ENCODE measurements around the gene SPOCK3. TPM values are rescaled to one million over a fixed set of nuclear protein-coding genes. Genes with fewer than 3 reads are reported as not detected.
"Not testable (repeated sequence)": the region's sequence is repeated elsewhere in the genome, so short reads cannot be mapped to it uniquely, and the experiment has no call there.

SPOCK3 gene
- total RNA-seq, 2 donors from 2014 or later, result not detected

DNA sequence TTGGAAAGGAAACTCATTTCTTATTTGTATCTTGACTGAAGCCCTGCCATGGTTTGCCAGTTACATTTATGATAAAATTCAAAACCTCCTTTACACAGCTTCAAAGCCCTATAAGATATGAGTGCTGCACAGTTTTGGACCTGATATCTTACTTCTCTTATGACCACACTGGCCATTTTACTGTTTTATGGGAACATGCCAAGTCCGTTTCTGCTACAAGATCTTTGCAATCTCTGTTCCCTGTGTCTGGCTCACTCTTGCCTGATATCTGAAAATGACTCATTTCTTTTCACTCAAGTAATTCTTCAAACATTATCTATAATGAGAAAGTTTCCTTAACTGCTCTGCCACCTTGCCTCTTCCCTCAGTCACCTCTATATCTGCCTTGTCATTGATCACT, 247.3 kb downstream of the SPOCK3 start:
- DNase-seq (ENCODE audit: low spot score), result no peak
- intact Hi-C loops (cut with DNase I), result no loop called here

DNA sequence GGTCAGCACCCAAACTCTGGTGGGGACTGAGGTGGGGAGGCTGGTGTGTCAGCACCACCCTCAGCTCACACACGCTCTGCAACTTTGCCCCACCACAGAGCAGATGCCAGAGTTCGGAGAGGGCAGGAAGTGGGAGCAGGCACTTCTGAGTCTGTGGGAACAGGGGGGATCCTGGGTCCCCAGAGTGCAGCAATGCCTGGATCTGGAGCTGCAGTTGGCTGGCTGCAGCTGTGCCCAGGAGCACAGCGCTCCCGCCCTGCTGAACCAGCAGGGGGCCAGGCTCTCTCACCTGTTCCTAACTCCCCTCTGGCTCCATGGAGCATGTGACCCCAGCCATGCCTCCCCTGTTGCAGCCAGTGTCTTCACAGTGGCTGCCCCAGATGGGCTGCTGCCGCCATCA, 252.4 kb downstream of the SPOCK3 start:
- DNase-seq (ENCODE audit: low spot score), result no peak
- intact Hi-C loops (cut with DNase I), result no loop called here

DNA sequence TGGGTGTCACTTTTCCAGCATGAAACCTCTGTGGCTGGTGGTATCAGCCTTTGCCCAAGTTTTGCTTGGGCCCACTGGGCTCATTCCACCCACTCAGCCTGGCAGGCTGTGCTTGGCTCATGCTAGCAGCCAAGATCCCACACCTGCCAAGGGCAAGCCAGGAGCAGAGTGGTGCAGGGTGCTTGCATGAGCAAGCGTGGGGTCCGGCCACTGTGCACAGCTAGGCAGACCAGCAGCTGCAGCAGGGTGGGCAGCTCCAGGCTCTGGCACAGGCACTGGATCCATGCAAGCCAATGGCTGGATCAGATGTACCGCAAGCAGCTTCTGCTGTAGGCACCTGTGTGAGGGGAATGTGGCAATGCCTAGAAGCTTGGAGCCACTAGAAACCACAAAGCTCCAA, 253.9 kb downstream of the SPOCK3 start:
- intact Hi-C loops (cut with DNase I), result no loop called here
- DNase-seq (ENCODE audit: low spot score), result no peak

DNA sequence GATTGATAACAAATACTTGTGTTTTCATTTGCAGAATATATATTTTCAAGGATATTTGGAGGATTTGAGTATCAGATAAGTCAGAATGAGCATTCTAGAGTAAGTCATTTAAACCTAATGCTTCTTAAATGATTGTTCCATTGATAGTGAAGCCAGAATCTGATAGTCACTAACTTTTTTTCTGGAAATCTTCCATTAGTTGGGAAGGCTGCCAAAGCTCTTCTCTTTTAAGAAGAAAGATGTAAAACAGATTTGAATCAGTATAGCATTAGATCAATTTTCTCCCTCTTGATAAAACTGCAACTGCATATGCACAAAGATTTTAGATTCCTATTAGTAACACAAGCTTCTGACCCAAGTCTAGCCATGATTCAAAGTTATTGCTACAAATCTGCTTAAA, 256.7 kb downstream of the SPOCK3 start:
- no peak for DNase-seq (ENCODE audit: low spot score)
- intact Hi-C loops (cut with DNase I), result no loop called here

DNA sequence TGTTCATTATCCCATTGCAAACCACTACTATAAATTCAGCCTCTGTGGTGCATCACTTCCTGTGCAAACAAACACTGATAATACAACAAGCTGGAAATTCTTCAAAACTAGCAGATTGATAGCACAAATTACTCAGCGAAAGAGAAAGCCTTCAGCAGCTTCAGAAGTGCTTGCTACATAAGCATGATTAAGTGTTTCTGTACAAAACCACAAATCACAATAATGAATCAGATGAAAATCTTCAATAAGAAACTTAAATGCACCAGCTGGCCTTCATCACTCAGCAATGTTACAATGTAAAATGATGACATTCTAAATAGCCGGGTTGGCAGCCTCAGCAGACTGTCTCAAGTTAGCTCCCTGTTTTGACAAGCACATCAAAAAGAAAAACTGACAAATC, 262.2 kb downstream of the SPOCK3 start:
- intact Hi-C loops (cut with DNase I), result no loop called here
- DNase-seq (ENCODE audit: low spot score), result no peak

DNA sequence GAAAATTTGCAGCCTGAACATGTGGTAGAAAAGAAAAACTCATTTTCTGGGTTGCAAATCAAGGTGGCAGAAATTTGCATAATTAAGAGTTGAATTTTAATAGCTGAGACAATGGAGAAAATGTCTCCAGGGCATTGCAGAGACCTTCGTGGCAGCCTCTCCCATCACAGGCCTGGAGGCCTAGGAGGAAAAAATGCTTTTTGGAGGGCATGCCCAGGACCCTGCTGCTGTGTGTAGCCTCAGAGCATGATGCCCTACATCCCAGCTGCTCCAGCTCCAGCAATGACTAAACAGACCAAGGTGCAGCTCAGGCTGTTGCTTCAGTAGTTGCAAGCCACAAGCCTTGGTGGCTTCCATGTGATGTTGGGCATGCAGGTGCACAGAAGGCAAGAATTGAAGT, 266.1 kb downstream of the SPOCK3 start:
- intact Hi-C loops (cut with DNase I); DNase-seq (ENCODE audit: low spot score): not testable (repeated sequence)

DNA sequence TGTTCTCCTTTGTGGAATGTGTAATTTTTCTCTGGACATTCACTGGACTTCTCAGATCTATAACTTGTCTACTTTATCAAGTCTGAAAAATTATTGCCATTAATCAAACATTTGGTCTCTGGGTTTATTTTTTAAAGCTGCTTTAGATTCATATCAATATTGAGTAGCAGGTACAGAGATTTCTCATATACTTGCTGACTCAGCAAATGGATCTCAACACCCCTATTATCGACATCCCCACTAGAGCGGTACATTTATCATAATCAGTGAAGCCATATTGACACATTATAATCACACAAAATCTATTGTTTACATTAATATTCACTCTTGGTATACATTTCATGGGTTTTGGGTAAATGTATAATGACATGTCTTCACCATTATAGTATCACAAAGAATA, 268.7 kb downstream of the SPOCK3 start:
- DNase-seq (ENCODE audit: low spot score), result no peak
- intact Hi-C loops (cut with DNase I), result no loop called here

DNA sequence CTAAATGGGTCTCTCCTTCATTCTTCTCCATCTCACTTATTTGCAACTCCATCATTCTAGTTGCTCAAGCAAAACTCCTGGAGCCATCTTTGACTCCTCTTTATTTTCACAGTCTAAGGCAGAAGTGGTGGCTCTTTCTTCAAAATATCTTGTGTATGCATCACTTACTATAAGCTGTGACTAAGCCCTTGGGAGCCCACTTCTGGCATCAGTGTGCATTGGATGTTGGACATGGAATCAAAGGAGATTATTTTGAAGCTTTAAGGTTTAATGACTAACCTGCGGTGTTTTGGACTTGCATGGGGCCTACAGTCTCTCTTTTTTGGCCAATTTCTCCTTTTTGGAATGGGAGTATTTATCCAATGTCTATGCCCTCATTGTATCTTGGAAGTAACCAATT, 276.8 kb downstream of the SPOCK3 start:
- no peak for DNase-seq (ENCODE audit: low spot score)
- intact Hi-C loops (cut with DNase I), result no loop called here

DNA sequence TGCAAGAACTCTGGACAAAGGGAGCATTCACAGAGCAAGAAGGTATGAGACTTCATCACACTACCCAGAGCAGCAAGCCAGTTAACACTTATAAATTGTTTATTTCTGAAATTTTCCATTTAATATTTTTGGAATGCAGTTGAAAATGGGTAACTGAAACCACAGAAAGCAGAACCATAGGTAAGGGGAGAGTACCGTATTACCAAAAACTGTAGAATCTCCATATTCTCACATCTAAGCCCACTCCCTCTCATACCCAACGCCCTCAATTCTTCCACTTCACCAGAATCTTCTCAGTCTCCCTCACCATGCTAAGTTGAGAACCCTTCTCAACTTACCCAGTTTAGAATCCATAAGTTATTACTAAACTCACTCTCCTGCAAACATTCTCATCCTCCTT, 277.8 kb downstream of the SPOCK3 start:
- intact Hi-C loops (cut with DNase I), result no loop called here
- no peak for DNase-seq (ENCODE audit: low spot score)

DNA sequence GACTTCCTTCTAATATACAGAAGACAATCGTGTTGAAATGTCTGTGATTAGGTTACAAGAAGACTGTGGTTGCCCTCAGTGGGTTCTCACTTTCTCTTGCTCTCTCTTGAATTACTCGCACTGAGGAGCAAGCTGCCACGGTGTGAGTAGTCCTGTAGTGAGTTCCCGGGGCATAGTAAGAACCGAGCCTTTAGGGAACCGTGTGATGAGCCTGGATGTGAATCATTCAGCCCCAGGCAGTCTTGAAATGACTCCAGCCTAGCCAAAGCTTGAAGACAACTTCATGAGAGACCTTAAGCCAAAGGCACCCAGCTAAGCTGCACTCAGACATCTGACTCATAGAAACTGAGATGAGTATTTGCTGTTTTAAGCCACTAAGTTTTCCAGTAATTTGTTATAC, 292.7 kb downstream of the SPOCK3 start:
- intact Hi-C loops (cut with DNase I), result no loop called here
- DNase-seq (ENCODE audit: low spot score), result no peak

DNA sequence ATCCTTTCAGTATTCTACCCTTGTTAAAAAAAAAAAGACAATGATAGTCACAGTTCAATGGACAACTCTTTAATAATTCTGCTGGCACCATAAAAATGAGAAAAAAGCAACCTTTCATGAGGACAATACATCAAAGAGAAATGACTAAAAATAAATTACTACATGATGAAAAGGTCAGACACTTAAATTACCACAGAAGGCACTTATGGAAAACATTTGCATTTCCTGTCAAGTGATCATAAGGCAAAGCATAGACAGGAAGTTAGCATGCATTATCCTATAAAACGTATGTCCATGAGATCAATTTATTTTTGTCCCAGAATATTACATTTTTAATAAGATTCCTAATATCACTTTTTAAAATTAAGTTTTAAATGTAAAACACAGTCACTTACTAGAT, 303.8 kb downstream of the SPOCK3 start:
- intact Hi-C loops (cut with DNase I), result no loop called here
- DNase-seq (ENCODE audit: low spot score), result no peak

DNA sequence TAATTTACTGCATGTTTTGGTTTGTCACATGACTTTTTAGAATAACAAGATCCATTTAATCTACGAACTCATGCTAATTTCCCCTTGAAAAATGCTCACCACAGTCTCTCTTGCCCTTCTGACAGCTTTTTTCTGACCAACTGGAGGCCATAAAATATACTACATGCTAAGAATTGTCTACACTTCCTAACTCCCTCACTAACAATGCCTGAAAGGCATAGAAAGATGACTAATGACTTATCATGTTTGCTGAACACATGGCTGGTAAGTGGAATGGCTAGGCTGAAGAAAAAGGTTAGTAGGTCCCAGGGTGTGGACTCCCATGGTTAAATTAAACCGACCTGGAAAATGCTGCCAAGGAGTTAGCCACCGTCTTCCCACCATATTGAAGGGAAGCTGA, 309.9 kb downstream of the SPOCK3 start:
- no peak for DNase-seq (ENCODE audit: low spot score)
- intact Hi-C loops (cut with DNase I), result no loop called here

DNA sequence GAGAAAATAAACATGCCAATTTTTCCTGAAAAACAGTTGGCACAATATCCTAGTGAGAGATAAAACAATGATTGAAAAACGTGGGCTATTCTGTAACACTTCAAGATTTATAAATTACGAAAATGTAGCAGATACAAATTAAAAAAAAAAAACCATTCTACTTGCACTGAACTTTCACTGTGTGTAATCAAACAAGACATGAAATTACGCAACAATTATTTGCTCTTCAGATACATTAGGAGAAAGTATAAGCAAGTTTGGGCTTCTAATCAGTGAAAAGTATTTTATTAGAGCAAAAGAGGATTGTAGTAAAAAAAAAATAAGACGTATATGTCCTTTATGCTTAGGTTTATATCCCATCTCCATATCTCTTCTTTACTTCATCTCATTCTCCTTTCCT, 320.4 kb downstream of the SPOCK3 start:
- DNase-seq (ENCODE audit: low spot score), result no peak
- intact Hi-C loops (cut with DNase I), result no loop called here

DNA sequence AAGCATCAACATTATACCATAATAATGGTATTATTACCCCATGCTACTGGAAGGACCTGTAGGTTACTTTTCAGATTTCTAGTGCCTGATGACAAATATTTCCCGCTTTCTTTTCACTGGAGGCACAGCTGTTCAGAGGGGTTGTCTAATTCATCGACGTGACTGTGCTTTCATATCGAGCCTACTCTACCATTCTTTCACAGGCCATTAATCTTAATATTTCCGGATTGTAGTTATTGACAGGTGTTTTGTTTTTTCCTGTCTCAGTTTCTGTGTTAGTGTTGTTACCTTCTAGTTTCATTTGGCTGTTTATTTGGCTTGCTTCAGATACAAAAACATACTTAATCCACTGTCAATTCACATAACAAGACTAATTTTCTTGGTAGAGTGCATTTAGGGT, 330.9 kb downstream of the SPOCK3 start:
- DNase-seq (ENCODE audit: low spot score), result no peak
- intact Hi-C loops (cut with DNase I), result no loop called here

DNA sequence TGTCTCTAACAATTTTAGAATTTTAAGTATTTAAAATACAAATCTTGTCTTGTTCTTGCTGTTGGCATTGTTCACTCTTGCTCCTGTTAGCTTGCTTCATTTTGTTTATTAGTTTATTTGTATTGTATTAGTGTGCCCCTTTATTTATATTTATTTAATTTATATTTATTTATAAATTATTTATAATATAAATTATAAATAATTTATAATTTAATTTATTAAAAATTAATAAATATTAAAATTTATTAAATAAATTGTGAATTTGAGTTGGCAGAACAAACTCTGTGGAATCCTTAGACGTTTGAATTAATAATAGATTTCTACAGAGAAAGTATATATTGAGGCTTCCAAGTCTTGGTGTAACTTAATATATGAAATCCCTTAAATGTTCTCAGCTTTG, 331.4 kb downstream of the SPOCK3 start:
- intact Hi-C loops (cut with DNase I), result no loop called here
- DNase-seq (ENCODE audit: low spot score), result no peak

DNA sequence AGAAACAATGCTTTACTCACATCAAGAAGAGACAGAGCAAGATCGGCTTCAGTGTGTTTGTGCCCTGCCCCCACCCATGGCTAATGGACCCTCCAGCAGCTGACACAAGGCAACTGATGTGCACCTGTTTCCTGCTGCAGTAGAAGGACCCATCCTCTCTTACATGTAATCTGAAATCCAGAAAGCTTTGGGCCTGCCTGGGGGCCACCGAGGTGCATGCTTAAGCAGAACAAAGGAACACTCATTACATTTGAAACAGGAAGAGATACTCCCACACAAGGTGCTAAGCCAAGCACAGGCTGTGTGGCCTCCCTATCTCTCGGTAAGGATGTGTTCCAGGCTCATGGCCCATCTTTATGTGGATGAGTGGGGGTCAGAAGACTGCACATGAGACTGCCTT, 338.0 kb downstream of the SPOCK3 start:
- intact Hi-C loops (cut with DNase I), result no loop called here
- no peak for DNase-seq (ENCODE audit: low spot score)

DNA sequence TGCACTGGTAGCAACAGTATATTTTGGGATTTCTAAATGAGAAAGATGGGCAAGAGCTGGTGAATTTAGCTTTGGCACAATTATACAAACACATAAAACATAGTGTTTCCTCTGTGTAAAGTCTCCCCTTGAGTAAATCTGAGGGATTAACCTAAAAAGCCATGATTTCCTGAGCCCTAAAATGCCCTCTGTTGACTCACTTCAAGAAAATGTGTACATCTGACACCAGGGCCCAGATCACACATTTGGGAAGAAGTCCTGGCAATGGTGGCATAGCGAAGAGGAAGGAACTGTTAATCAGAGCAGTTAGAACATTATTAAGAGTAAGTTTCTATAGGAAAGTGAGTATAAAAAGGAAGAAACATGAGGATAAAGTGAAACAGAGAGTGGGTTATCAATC, 338.5 kb downstream of the SPOCK3 start:
- no peak for DNase-seq (ENCODE audit: low spot score)
- intact Hi-C loops (cut with DNase I), result no loop called here

DNA sequence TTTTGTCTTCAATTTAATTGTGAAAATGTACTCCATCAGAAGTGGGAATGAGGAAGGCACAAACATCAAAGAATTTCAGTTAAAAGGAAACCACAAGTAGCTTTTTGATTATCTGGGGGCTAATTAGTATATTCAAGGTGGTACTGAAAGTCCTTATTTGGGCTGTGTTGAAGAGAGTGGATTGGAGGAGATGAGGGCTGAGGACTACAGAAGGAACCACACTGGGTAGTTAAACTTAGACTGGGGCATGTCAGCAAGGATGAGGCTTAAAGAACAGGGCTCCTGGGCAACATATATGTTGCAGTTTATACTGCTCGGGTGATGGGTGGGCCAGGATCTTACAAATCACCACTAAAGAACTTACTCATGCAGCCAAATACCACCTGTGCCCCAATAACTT, 346.8 kb downstream of the SPOCK3 start:
- no peak for DNase-seq (ENCODE audit: low spot score)
- intact Hi-C loops (cut with DNase I), result no loop called here

DNA sequence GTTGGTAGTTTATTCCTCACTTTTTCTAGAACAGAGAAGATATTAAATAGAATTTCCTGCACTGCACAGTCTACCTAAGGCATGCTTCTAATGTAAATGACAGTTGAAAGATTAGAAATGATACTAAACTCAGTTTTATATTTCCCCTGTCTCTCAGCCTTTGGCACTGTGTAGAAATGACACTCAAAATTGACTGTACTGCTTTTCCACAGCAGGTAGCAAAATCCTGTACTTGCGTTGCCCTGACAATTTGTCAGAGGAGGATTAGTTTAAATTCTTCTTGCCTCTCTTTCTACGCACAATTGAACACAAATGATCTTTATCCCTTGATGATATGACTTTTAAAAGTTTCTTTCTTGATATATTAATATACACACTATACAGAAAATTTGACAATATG, 347.6 kb downstream of the SPOCK3 start:
- intact Hi-C loops (cut with DNase I), result no loop called here
- DNase-seq (ENCODE audit: low spot score), result no peak

DNA sequence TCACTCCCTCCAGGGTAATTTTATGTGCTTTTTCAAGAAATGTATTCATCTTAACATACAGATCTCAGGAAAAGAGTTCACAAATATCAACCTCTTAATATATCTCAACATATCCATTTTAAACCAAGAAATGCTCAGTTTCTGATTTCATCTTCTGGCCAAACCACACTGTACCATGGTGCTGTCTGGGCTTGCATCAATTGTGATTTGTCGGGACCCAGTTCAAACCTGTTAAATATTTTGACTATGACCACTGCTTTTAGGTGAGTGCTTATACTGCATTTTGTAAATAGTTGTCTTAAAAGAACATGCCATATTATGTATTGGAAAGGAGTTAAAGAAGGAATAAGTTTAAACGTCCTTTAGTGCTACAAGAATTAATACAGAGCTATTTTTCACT, 352.1 kb downstream of the SPOCK3 start:
- intact Hi-C loops (cut with DNase I), result no loop called here
- no peak for DNase-seq (ENCODE audit: low spot score)

DNA sequence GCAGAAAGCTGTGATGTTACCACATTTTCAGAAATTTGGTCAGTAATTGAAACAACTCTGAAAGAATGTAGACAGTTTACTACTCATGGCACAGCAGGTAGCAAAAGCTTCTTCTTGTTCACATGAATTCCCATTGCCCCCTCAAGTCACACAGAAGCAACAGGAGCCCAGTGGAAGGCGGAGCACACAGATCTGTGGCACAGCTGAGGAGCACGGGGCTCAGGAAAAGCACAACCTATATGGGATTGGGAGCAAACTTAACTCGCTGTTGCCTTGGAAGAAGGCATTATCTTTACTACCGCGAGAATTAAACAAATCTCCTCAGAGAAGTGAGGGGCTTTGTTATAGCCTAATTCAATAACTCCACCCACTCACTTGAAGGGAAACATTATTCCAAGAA, 358.5 kb downstream of the SPOCK3 start:
- no peak for DNase-seq (ENCODE audit: low spot score)
- intact Hi-C loops (cut with DNase I), result no loop called here

DNA sequence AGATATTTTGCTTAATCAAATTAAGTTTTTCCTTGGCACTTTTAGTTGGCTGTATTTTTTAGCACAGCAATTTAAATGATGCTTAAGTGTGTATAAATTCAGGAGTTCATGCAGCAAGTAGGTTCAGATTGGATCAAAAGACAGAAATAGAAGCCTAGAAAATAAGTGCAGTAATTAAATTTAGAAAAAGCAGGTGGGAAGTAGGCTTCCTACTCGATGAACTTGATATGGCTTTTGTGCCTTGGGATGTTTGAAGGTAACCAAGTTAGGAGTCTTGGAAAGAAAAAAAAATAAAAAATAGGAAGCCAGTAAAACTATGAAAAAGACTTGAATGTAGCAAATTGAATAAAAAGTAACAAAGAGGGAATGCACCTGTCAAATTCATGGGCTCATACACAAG, 372.3 kb downstream of the SPOCK3 start:
- no peak for DNase-seq (ENCODE audit: low spot score)
- intact Hi-C loops (cut with DNase I), result no loop called here

DNA sequence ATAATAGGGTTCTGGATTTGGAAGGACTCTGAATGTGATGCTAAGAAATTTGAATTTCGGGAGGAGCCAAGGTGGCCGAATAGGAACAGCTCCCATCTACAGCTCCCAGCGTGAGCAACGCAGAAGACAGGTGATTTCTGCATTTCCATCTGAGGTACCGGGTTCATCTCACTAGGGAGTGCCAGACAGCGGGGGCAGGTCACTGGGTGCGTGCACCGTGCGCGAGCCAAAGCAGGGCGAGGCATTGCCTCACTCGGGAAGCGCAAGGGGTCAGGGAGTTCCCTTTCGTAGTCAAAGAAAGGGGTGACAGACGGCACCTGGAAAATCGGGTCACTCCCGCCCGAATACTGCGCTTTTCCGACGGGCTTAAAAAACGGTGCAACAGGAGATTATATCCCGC, 383.9 kb downstream of the SPOCK3 start:
- intact Hi-C loops (cut with DNase I); DNase-seq (ENCODE audit: low spot score): not testable (repeated sequence)

Measured in posterior vena cava (tissue), 2 donors.